ENCODE data around the gene SLC12A6.

Gene SLC12A6

DNA sequence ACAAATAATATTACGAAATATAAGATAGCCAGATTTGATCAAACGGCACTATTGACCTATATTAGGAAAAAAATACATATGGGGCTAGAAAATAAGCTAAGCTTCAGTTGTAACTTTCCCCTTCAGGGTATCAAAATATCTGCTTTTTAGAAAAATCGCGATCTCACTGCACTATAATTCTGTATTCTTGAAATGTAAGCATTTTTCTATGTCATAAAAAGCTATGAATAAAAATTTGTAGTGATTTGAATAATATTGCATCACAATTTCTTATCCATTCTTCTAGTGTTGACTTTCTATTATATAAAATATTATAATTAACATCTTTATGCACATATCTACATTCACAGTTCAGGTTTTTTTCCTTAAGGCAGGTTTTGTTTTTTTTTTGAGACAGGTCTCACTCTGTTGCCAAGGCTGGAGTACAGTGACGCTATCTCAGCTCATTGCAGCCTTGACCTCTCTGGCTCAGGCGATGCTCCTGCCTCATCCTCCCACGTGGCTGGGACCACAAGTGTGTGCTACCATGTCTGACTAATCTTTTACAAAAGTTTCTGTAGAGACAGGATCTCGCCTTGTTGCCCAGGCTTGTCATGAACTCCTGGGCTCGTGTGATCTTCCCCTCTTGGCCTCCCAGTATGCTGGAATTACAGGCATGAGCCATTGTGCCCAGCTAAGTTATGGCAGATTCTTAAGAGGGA, 91.2 kb downstream of the SLC12A6 start:
- Histone ChIP-seq H3K27ac (no peak overlapping the region), H3K9ac (ENCODE audit: insufficient read length) (no peak overlapping the region), H3K4me3 (no peak overlapping the region), H3K9me3 (ENCODE audit: low read depth, low read length) (no peaks in the 10 kb centered on the region), H3K36me3 (ENCODE audit: insufficient read depth, low read length) (no peaks in the 10 kb centered on the region; the same call in 1 of the 2 replicates)
- TF ChIP-seq FOXP2 (optimal IDR thresholded peaks at IDR 0.05; ENCODE audit: control extremely low read depth, extremely low read length, insufficient read depth) = no peak
- no peak for TF ChIP-seq EZH2 (IDR thresholded peaks at IDR 0.05)
- TF ChIP-seq POLR2AphosphoS5 (IDR thresholded peaks at IDR 0.05; ENCODE audit: borderline replicate concordance, low read depth, low read length) = no peak
- no peak for DNase-seq (ENCODE audit: low read depth, low spot score)

DNA sequence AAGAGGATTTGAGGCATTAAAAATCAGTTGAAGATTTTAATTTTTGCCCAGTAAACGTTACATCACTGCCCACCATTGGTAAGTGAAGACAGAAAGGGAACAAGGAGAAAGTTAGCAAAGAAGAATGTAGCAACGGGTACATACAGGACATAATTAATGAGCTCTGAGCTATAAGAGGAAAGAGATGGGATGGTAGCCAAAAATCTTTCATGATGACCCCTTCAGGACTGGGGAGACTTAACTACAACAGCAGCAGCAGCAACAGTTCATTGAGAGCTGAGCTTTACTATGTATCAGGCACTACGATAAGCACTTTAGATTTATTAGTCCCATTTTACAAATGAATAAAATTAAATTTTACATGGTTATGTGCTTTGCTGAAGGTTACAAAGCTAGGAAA, 94.4 kb downstream of the SLC12A6 start:
- Histone ChIP-seq H3K9ac (ENCODE audit: insufficient read length) (no peak overlapping the region), H3K4me3 (no peak overlapping the region), H3K9me3 (ENCODE audit: low read depth, low read length) (no peaks in the 10 kb centered on the region), H3K27ac (no peak overlapping the region), H3K36me3 (ENCODE audit: insufficient read depth, low read length) (0 out of 2 replicates have a peak, but pooled peaks cover 4% of the 10 kb centered on the region)
- DNase-seq (ENCODE audit: low read depth, low spot score) = no peak
- no peak for TF ChIP-seq POLR2AphosphoS5 (IDR thresholded peaks at IDR 0.05; ENCODE audit: borderline replicate concordance, low read depth, low read length)
- TF ChIP-seq EZH2 (IDR thresholded peaks at IDR 0.05) = no peak
- no peak for TF ChIP-seq FOXP2 (optimal IDR thresholded peaks at IDR 0.05; ENCODE audit: control extremely low read depth, extremely low read length, insufficient read depth)

DNA sequence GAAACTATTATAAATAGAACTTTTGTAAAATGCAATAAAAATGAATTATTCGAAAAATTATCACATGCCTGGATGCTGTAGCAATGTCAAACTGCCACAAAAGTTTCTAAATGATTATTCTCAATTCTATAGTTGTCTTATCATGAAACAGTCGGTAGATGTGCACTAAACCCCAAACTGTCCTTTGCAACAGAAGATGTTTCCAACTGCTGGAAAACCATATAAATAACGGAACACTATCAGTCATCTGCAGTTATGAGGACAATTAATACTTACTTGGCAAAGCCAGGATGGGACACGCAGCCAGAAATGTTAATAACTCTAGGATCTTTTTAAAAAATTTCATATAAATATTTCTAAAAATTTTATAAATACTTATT, 95.3 kb downstream of the SLC12A6 start:
- H3K27ac ChIP-seq = no peak overlapping the region
- H3K4me3 ChIP-seq = no peak overlapping the region
- 0 out of 2 replicates have a peak, but pooled peaks cover 4% of the 10 kb centered on the region for H3K36me3 ChIP-seq (ENCODE audit: insufficient read depth, low read length)
- DNase-seq (ENCODE audit: low read depth, low spot score) = no peak
- TF ChIP-seq POLR2AphosphoS5 (IDR thresholded peaks at IDR 0.05; ENCODE audit: borderline replicate concordance, low read depth, low read length) (no peak), EZH2 (IDR thresholded peaks at IDR 0.05) (no peak), FOXP2 (optimal IDR thresholded peaks at IDR 0.05; ENCODE audit: control extremely low read depth, extremely low read length, insufficient read depth) (no peak)
- no peak overlapping the region for H3K9ac ChIP-seq (ENCODE audit: insufficient read length)
- H3K9me3 ChIP-seq (ENCODE audit: low read depth, low read length) = no peaks in the 10 kb centered on the region

DNA sequence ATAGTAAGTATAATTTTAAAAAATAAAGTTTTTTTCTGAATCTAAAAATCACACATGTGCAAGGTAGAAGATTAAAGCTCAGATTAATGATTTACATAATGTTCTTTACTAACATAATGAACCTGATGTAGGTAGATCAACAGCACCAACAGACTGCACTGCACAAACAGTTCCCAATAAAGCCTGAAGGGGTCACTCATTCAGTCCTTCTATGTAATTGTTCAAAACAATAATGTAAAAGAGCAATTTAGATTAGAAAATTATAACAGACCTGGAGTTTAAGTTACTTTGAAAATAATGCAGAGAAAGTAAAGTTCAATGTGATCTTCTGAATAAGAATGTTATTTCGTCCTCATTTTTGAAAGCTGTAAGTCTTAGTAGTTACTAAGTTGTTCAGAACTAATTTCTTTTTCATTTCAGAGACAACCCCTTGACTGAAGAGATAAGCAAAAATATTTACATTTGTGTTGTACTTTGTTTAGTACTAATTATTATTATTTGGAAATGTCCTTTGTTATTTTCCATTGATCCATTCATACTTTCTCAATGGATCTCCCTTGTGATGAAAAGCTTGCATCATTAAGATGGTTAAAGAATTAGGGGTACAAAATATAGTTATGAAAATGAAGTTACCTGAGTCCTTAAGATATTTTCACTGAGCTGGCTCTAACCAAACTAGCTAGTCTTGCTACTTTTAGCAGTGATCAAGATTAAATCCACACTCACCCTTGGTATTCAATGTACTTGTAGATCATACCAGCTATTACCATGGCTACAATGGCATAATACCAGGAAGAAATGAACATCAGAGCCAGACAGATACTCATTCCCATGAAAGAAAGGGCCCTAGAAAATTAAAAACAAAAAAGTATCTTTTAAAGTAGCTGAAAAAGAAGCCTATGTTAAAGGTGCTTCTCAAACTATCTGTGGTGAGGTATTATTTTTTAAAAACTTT, 95.9 kb downstream of the SLC12A6 start:
- H3K4me3 ChIP-seq = no peak overlapping the region
- H3K27ac ChIP-seq = no peak overlapping the region
- H3K9me3 ChIP-seq (ENCODE audit: low read depth, low read length) = no peaks in the 10 kb centered on the region
- H3K36me3 ChIP-seq (ENCODE audit: insufficient read depth, low read length) = 0 out of 2 replicates have a peak, but pooled peaks cover 4% of the 10 kb centered on the region
- DNase-seq (ENCODE audit: low read depth, low spot score) = no peak
- no peak for TF ChIP-seq FOXP2 (optimal IDR thresholded peaks at IDR 0.05; ENCODE audit: control extremely low read depth, extremely low read length, insufficient read depth)
- no peak for TF ChIP-seq POLR2AphosphoS5 (IDR thresholded peaks at IDR 0.05; ENCODE audit: borderline replicate concordance, low read depth, low read length)
- TF ChIP-seq EZH2 (IDR thresholded peaks at IDR 0.05) = no peak
- no peak overlapping the region for H3K9ac ChIP-seq (ENCODE audit: insufficient read length)

DNA sequence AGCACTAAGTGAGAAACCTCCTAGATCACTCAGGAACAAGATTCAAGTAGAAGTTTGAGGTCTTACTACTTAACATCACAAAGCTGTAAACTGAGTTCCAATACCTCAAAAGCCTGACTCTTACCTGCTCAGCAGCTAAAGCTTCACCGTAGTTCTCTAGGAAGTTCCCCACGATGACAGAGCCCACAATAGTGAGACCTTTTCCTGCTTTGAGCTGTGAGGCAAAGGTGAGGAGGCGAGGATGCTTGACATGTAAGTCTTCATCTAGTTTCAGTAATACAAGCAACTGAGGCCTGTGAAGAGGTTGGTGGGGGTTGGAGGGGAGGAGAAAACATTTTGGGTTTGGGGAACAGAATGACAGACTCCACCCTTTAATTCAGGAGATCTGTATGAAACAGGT, 97.0 kb downstream of the SLC12A6 start:
- no peaks in the 10 kb centered on the region for H3K9me3 ChIP-seq (ENCODE audit: low read depth, low read length)
- H3K4me3 ChIP-seq = no peak overlapping the region
- H3K36me3 ChIP-seq (ENCODE audit: insufficient read depth, low read length) = 0 out of 2 replicates have a peak, but pooled peaks cover 8% of the 10 kb centered on the region
- TF ChIP-seq FOXP2 (optimal IDR thresholded peaks at IDR 0.05; ENCODE audit: control extremely low read depth, extremely low read length, insufficient read depth) (no peak), EZH2 (IDR thresholded peaks at IDR 0.05) (no peak), POLR2AphosphoS5 (IDR thresholded peaks at IDR 0.05; ENCODE audit: borderline replicate concordance, low read depth, low read length) (no peak)
- no peak overlapping the region for H3K27ac ChIP-seq
- H3K9ac ChIP-seq (ENCODE audit: insufficient read length) = no peak overlapping the region
- DNase-seq (ENCODE audit: low read depth, low spot score) = no peak

DNA sequence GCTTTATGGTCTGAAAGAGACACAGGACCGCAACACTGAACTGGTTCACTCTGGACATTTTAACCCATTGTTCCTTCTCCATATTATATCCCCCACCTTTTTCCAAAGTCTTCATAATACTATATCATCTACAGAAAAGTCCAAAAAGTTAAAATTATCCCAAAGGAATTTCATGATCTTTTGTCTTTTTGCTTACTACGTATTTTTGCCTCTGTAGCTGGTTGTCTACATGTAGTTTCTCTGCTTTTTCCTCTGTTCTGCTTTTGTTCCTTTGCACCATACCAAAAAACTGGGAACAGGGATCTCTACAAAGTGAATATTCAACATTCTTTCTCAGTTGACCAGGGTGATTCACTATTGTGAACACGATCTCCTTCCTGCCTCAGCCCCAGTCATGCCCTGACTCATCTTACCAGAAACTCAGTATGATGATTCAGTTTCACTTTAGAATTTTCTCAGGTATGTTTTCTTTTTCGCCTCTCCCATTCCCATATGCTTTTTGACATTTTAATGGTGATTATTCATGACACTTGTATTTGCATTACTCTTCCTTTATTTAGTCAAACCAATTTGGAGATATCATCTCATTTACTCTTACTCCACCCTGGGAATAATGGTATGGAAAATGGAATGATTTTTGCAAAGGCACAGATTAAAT, 98.3 kb downstream of the SLC12A6 start:
- Histone ChIP-seq H3K36me3 (ENCODE audit: insufficient read depth, low read length) (0 out of 2 replicates have a peak, but pooled peaks cover 8% of the 10 kb centered on the region), H3K9me3 (ENCODE audit: low read depth, low read length) (no peaks in the 10 kb centered on the region), H3K4me3 (no peak overlapping the region), H3K9ac (ENCODE audit: insufficient read length) (no peak overlapping the region), H3K27ac (no peak overlapping the region)
- no peak for TF ChIP-seq EZH2 (IDR thresholded peaks at IDR 0.05)
- no peak for DNase-seq (ENCODE audit: low read depth, low spot score)

DNA sequence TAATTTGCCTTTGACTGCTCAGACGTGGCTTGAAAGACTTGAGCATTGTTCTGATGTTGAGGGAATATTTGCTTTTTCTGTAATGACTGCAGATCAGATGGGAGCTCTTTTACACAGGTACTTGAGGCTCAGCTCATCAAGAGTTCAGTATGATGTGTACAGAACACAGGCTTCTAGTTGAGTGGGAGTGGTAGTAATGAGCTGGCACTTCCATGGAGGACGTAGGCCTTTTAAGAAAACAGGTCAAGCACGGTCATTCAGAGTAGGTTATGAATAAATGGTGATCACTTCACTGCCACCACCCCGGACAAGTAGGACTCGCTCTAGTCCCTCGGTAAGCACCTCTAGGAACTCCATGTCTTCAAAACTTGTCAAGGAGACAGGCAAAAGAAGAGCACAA, 104.0 kb downstream of the SLC12A6 start:
- peaks cover 22% of the 10 kb centered on the region for H3K36me3 ChIP-seq (ENCODE audit: insufficient read depth, low read length)
- TF ChIP-seq FOXP2 (optimal IDR thresholded peaks at IDR 0.05; ENCODE audit: control extremely low read depth, extremely low read length, insufficient read depth) (no peak), POLR2AphosphoS5 (IDR thresholded peaks at IDR 0.05; ENCODE audit: borderline replicate concordance, low read depth, low read length) (no peak), EZH2 (IDR thresholded peaks at IDR 0.05) (no peak)
- no peak overlapping the region for H3K9ac ChIP-seq (ENCODE audit: insufficient read length)

More for the DNA sequence above, 104.0 kb downstream of the SLC12A6 start:
- Histone ChIP-seq H3K27ac (no peak overlapping the region), H3K9me3 (ENCODE audit: low read depth, low read length) (no peaks in the 10 kb centered on the region), H3K4me3 (no peak overlapping the region)
- DNase-seq (ENCODE audit: low read depth, low spot score) = no peak

All from SK-N-MC (cell line).